SK-N-SH (cell line): Measurements from ENCODE around the gene EEF1A2. TPM values are rescaled to one million over a fixed set of nuclear protein-coding genes. Genes with fewer than 3 reads are reported as not detected.

Experiments
- CTCF ChIA-PET: fragments of 300-600, 350-600 bp; formaldehyde crosslinking; extraction: SDS; loops from one replicate; lab custom pipeline; 2021; lab: Yijun Ruan, JAX
- POLR2A ChIA-PET: fragments of 350-600 bp; sonication (Branson Sonifier 250); formaldehyde crosslinking; extraction: SDS; loops from one replicate; lab custom pipeline; 2020; ENCODE audit warnings: antibody characterized with exemption, inconsistent platforms; lab: Yijun Ruan, JAX
- DNase-seq: peaks from one replicate; pipeline ENCODE4 v3.0.0; 2012
- H2AFZ ChIP-seq: fragments of 200-600 bp; sonication (generic); 2 replicates; pipeline ENCODE4 v1.8.1; 2016; ENCODE audit warnings: antibody characterized with exemption, mild to moderate bottlenecking, low read depth
- H3F3A ChIP-seq: fragments of 200-600 bp; sonication (generic); replicated peaks from 2 replicates; pipeline ENCODE3; 2016; ENCODE audit warnings: antibody characterized with exemption, mild to moderate bottlenecking; ENCODE audit not compliant: insufficient read depth
- H3K27ac ChIP-seq, 2 experiments: fragments of 200-500 bp in 1 of 2; fragments of 200-600 bp in 1 of 2; sonication (Bioruptor generic) in 1 of 2; sonication (generic), shearing (Covaris generic) in 1 of 2; 2 replicates each; pipeline versions ENCODE4 v1.5.1 to v1.6.1; 2014 to 2016; ENCODE audit warnings: low read depth in 2 of 2, inconsistent platforms in 1 of 2, low read length in 1 of 2, mild to moderate bottlenecking in 1 of 2, mixed read lengths in 1 of 2
- H3K27me3 ChIP-seq: fragments of 200-600 bp; sonication (generic), shearing (Covaris generic); 2 replicates; pipeline ENCODE4 v1.6.1; 2016; ENCODE audit warnings: mixed run types; ENCODE audit not compliant: insufficient read depth
- H3K36me3 ChIP-seq, 2 experiments: fragments of 200-500 bp in 1 of 2; fragments of 200-600 bp in 1 of 2; sonication (Bioruptor generic) in 1 of 2; sonication (generic) in 1 of 2; replicated peaks in 1 of 2; 2 replicates each; pipeline versions ENCODE3 to v1.5.1; 2014 to 2016; ENCODE audit warnings: low read length in 1 of 2, mild to moderate bottlenecking in 1 of 2; ENCODE audit not compliant: insufficient read depth in 2 of 2, control insufficient read depth in 1 of 2
- H3K4me1 ChIP-seq, 2 experiments: fragments of 200-500 bp in 1 of 2; fragments of 200-600 bp in 1 of 2; sonication (Bioruptor generic) in 1 of 2; sonication (generic), shearing (Covaris generic) in 1 of 2; 2 replicates each; pipeline versions ENCODE4 v1.5.1 to v1.6.1; 2014 to 2016; ENCODE audit warnings: low read depth in 1 of 2, low read length in 1 of 2, mixed run types in 1 of 2; ENCODE audit not compliant: insufficient read depth in 2 of 2, control insufficient read depth in 1 of 2
- H3K4me2 ChIP-seq: fragments of 200-600 bp; sonication (generic), shearing (Covaris generic); 2 replicates; pipeline ENCODE4 v1.6.1; 2017; ENCODE audit warnings: mixed run types
- H3K4me3 ChIP-seq, 2 experiments: fragments of 200-500 bp in 1 of 2; fragments of 200-600 bp in 1 of 2; sonication (Bioruptor generic) in 1 of 2; sonication (generic), shearing (Covaris generic) in 1 of 2; 2 replicates each; pipeline versions ENCODE4 v1.5.1 to v1.8.1; 2014 to 2016; ENCODE audit warnings: low read depth in 2 of 2, inconsistent platforms in 1 of 2, low read length in 1 of 2, mild to moderate bottlenecking in 1 of 2, mixed read lengths in 1 of 2, moderate library complexity in 1 of 2
- H3K79me2 ChIP-seq: fragments of 200-600 bp; sonication (generic); 2 replicates; pipeline ENCODE4 v1.8.1; 2017; ENCODE audit warnings: mild to moderate bottlenecking; ENCODE audit not compliant: insufficient read depth
- H3K9ac ChIP-seq: fragments of 200-600 bp; sonication (generic); 2 replicates; pipeline ENCODE4 v1.6.1; 2017; ENCODE audit warnings: mixed run types
- H3K9me2 ChIP-seq: fragments of 200-600 bp; sonication (generic); 2 replicates; pipeline ENCODE4 v1.6.1; 2017; ENCODE audit warnings: mixed run types
- H3K9me3 ChIP-seq: fragments of 200-600 bp; sonication (generic); 2 replicates; pipeline ENCODE4 v1.6.1; 2017; ENCODE audit warnings: mixed run types, mild to moderate bottlenecking, moderate library complexity
- H4K20me1 ChIP-seq: fragments of 200-600 bp; sonication (generic); 2 replicates; pipeline ENCODE4 v1.6.1; 2017; ENCODE audit warnings: mild to moderate bottlenecking, mixed run types; ENCODE audit not compliant: insufficient read depth
- EP300 ChIP-seq, 2 experiments: IDR thresholded peaks; 2 replicates each; pipeline versions ENCODE4 v1.4.0 to v1.6.1; 2012; ENCODE audit warnings: borderline replicate concordance in 1 of 2, low read depth in 1 of 2, low read length in 1 of 2
- EZH2phosphoT487 ChIP-seq: fragments of 200-600 bp; sonication (generic); IDR thresholded peaks from 2 replicates; pipeline ENCODE4 v1.6.1; 2017; ENCODE audit warnings: low read depth, mixed run types, mild to moderate bottlenecking, antibody characterized with exemption, moderate library complexity, borderline replicate concordance
- FOXM1 ChIP-seq: IDR thresholded peaks from 2 replicates; pipeline ENCODE4 v1.4.0; 2012; ENCODE audit warnings: low read depth, mild to moderate bottlenecking
- GATA2 ChIP-seq: sonication (generic); formaldehyde crosslinking; IDR thresholded peaks from 2 replicates; pipeline ENCODE4 v1.5.0; 2020; ENCODE audit warnings: mild to moderate bottlenecking, missing genetic modification reagents
- IRF3 ChIP-seq: fragments of 150-350 bp; IDR thresholded peaks from 2 replicates; pipeline ENCODE4 v1.6.1; 2016; ENCODE audit warnings: mild to moderate bottlenecking, low read depth, low read length
- MEF2A ChIP-seq: IDR thresholded peaks from 2 replicates; pipeline ENCODE4 v1.4.0; 2012; ENCODE audit warnings: low read depth, borderline replicate concordance
- NRF1 ChIP-seq: IDR thresholded peaks from 2 replicates; pipeline ENCODE4 v1.6.1; 2012; ENCODE audit warnings: low read depth, mild to moderate bottlenecking, low read length
- PBX3 ChIP-seq: IDR thresholded peaks from 2 replicates; pipeline ENCODE4; 2012
- REST ChIP-seq: IDR thresholded peaks from 2 replicates; pipeline ENCODE4 v1.6.1; 2012; ENCODE audit warnings: mild to moderate bottlenecking, low read depth, low read length, moderate library complexity
- RFX5 ChIP-seq: IDR thresholded peaks from 2 replicates; pipeline ENCODE4 v1.6.1; 2012; ENCODE audit warnings: mild to moderate bottlenecking, improper control_type of control experiment, low read length
- RXRA ChIP-seq: IDR thresholded peaks from 2 replicates; pipeline ENCODE4 v1.4.0; 2012; ENCODE audit warnings: low read depth, mild to moderate bottlenecking, borderline replicate concordance
- SMC3 ChIP-seq: IDR thresholded peaks from 2 replicates; pipeline ENCODE4 v1.6.1; 2012; ENCODE audit warnings: low read depth, low read length, improper control_type of control experiment
- TCF12 ChIP-seq: IDR thresholded peaks from 2 replicates; pipeline ENCODE4 v1.4.0; 2012
- USF1 ChIP-seq: IDR thresholded peaks from 2 replicates; pipeline ENCODE4 v1.4.0; 2012; ENCODE audit warnings: low read depth, borderline replicate concordance
- YY1 ChIP-seq: IDR thresholded peaks from 2 replicates; pipeline ENCODE4 v1.4.0; 2012; ENCODE audit warnings: low read depth, mild to moderate bottlenecking
- WGBS: methylation state at CpG from one replicate; pipeline ENCODE4 v1.1.6; 2017; ENCODE audit warnings: low lambda C conversion rate; 5-methylcytosine and 5-hydroxymethylcytosine counted together
- polyA plus RNA-seq, 3 experiments: library from polyadenylated mRNA; depleted of rRNA; stranded (reverse); fragments of >200 nt; gene quantifications; 2 replicates each; pipeline ENCODE4 v1.2.3, GENCODE V29; 2012

EEF1A2 gene
- polyA plus RNA-seq, 1 of the 3 experiments (the other 2 are of a cell fraction): 16.5 TPM

- TF ChIP-seq REST: no peak
- TF ChIP-seq RFX5: no peak
- no peak for TF ChIP-seq MEF2A
- TF ChIP-seq SMC3: no peak
- no peak for TF ChIP-seq USF1
- TF ChIP-seq EP300 (IDR thresholded peaks at IDR 0.05; ENCODE audit: borderline replicate concordance in 1 of 2, low read depth in 1 of 2, low read length in 1 of 2): no peak
- no peak for TF ChIP-seq TCF12
- TF ChIP-seq GATA2 (CRISPR knock-in tag): no peak
- no peak for TF ChIP-seq EZH2phosphoT487
- TF ChIP-seq PBX3: no peak
- TF ChIP-seq IRF3: no peak
- TF ChIP-seq FOXM1: no peak
- TF ChIP-seq NRF1: no peak
- no peak for TF ChIP-seq RXRA
- no peak for TF ChIP-seq YY1
- Histone ChIP-seq H3K79me2 (no peaks in the 10 kb centered on the region), H3K4me3 (peak overlapping the region; percentile 52 to 53; a peak in 2 of 4 replicates), H3K9ac (no peak overlapping the region), H2AFZ (no peak overlapping the region), H3K27me3 (no peaks in the 10 kb centered on the region), H4K20me1 (no peaks in the 10 kb centered on the region; the same call in 1 of the 2 replicates), H3K36me3 (peaks cover 0 to 6% of the 10 kb centered on the region in 2 experiments), H3K4me2 (peak overlapping the region; percentile 69), H3K4me1 (peaks cover 0 to 38% of the 10 kb centered on the region in 2 experiments; a peak in 1 of 4 replicates), H3K9me3 (no peaks in the 10 kb centered on the region), H3K9me2 (no peaks in the 10 kb centered on the region), H3K27ac (peak overlapping the region in 1 of 2 experiments; percentile 82; a peak in 2 of 4 replicates), H3F3A (peaks cover 7% of the 10 kb centered on the region)
- 87% methylated on average over 15 of the region's 20 CpGs for WGBS
- ChIA-PET POLR2A (interaction anchor here (0.6 to 3.3 kb wide), 8 partner anchors 10 to 40 kb away, joined by 3 to 31 read pairs (median 5); partner anchors contain the start of genes PPDPF and PTK6), CTCF (interaction anchor here (0.6 to 3.4 kb wide), 28 partner anchors 8 to 456 kb away, joined by 3 to 76 read pairs (median 9); partner anchors contain the start of genes KCNQ2, PPDPF and PTK6)
- peak; percentile 38 for DNase-seq
Measured at GRCh38 chr20:63497138-63497945, 1.5 kb downstream of the EEF1A2 start.
